GM19467 (cell line): ENCODE measurements around the gene FBN3.
"Not testable (repeated sequence)": the region's sequence is repeated elsewhere in the genome, so short reads cannot be mapped to it uniquely, and the experiment has no call there.

ENCODE experiments used
- ATAC-seq: cut with Tn5 transposase; IDR thresholded peaks from one replicate; pipeline ENCODE4 v1.9.1; 2021; ENCODE audit warnings: mild to moderate bottlenecking, moderate library complexity; ENCODE audit not compliant: unreplicated experiment

The FBN3 gene

GRCh38 chr19:8149261-8150094, at the start of gene FBN3:
FBN3 (minus strand) TSS chr19:8149592; CDS start chr19:8147480, 2,112 bp downstream.
- no peak for ATAC-seq

DNA sequence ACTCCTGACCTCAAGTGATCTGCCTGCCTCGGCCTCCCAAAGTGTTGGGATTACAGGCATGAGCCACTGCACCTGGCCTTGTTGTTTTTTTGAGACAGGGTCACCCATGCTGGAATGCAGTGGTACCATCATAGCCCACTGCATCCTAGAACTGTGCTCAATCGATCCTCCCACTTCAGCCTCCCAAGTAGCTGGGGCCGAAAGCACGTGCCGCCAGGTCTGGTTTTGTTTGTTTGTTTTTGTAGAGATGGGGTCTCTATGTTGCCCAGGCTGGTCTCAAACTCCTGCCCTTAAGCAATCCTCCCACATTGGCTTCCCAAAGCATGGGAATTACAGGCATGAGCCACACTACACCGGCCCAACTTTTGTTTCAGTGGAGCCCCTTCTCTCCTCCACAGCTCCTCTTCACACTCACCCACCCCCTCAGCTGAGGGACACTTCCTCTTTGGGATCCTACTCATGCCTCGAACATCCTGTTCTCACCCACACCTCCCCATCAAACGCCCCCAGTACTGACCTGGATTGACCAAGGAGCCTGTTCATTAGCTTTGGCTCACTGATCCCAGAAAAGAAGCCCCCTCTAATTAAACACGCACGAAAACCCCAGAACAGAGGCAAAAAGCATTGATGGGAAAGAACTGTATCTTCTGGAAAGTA, 47.0 kb upstream of the FBN3 start:
- ATAC-seq, result no peak

- ATAC-seq, result no peak
These were observed 45.3 kb upstream of the FBN3 start for GRCh38 chr19:8194528-8195267.

DNA sequence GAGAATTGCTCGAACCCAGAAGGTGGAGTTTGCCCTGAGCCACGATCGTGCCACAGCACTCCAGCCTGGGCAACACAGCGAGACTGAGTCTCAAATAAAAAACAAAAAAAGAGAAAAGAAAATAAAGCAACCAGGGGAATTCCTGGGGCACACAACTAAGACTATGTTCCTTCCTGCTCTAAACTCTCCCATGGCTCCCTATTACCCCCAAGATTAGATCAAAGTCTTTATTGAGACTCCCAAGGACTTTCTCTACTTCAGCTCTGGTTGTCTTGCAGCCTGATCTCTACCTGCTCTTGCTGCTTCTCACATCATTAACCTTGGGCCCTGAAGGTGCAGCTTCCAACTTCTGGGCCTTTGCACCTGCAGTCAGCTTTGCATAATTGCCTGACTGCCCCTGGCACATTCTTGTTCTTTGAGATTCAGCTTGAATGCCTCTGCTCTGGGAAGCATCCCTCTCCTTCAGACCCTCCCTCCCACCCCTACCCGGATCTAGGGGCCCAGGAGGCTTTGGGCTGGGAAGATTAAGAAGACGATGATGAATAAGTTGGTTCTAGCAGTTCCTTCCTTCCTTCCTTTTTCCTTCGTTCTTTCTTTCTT, 42.9 kb upstream of the FBN3 start:
- ATAC-seq, result no peak

DNA sequence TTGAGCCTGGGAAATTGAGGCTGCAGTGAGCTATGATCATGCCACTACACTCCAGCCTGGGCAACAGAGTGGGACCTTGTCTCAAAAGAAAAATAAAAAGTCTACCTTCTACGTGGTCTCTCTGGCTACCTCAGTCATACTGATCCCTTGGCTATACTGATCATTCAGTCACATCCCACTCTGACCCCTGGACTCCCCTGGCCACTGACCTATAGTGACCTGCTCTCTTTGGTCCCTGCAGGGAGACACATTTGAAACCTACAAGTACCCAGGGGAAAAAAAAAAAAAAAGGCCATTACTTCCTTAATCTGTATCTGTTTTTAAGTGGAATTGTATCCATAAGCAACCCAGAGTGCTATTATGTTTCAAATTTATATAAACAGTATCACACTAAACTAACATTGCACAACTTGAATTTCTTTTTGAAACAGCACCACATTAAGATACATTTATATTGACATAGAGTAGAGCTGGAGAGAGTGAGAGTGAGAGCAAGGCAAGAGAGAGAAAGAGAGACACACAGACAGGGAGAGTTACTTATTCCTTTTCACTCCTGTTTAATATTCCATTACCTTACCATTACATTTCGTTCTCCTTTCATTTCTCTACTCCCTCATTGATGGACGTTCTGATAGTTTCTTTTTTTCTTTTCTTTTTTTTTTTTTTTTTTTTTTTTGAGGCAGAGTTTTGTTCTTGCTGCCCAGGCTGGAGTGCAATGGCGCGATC, 36.1 kb upstream of the FBN3 start:
- ATAC-seq, result no peak

DNA sequence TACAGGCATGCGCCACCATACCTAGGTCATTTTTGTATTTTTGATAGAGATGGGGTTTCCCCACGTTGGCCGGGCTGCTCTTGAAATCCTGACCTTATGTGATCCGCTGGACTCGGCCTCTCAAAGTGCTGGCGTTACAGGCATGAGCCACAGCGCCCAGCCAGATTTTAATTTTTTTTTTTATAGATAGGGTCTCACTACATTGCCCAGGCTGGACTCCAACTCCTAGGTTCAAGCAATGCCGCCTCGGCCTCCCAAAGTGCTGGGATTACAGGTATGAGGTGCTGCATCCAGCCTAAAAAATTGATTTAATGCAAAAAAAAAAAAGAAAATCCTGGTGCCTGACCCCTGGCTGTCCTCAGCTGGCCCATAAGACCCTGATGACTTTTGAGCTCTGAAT, 34.9 kb upstream of the FBN3 start:
- ATAC-seq, result no peak

DNA sequence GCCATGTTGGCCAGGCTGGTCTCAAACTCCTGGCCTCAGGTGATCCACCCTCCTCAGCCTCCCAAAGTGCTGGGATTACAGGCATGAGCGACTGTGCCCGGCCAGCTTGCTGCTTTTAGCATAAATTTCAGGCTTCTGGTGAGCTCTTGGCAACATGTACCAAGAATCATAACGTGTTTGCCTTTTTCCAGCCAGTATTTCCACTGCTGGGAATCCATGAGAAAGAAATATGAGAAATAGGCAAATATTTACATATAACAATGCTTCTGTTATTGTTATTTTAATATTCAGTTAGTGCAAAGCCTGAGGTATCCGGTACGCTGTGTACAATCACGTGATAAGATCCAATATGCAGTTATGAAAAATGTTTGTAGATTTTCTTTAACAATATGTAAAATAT, 30.6 kb upstream of the FBN3 start:
- no peak for ATAC-seq

DNA sequence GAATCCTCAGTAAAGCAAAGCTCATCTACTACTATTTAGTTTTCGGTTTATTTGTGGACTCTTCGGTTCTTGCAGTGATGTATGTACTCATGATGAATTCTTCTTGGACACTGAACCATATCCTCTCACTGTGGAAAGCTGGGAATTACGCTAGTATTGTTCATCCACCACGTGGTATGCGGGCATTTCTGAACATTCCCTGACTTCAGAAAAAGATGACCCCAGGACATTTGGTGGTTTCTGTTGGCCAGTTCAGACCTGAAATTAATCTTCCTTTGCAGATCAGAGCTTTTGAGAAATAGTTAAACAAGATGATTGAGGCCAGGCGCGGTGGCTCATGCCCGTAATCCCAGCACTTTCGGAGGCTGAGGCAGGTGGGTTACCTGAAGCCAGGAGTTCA, 25.3 kb upstream of the FBN3 start:
- no peak for ATAC-seq

GRCh38 chr19:8168537-8168936, 19.1 kb upstream of the FBN3 start:
- no peak for ATAC-seq

- ATAC-seq, result no peak
These were observed 18.6 kb upstream of the FBN3 start for GRCh38 chr19:8167985-8168384.

DNA sequence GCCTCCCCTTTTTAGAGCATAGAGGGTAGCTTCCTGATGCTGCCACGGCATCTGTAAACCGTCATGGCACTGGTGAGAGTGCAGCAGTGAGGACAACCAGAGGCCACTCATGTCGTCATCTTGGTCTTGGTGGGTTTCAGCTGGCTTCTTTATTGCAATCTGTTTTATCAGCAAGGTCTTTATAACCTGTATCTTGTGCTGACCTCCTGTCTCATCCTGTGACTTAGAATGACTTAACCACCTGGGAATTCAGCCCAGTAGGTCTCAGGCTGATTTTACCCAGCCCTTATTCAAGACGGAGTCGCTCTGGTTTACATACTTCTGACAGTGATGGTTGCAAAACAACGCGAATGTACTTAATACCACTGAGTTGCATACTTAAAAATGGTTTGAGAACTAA, 14.4 kb upstream of the FBN3 start:
- ATAC-seq, result no peak

DNA sequence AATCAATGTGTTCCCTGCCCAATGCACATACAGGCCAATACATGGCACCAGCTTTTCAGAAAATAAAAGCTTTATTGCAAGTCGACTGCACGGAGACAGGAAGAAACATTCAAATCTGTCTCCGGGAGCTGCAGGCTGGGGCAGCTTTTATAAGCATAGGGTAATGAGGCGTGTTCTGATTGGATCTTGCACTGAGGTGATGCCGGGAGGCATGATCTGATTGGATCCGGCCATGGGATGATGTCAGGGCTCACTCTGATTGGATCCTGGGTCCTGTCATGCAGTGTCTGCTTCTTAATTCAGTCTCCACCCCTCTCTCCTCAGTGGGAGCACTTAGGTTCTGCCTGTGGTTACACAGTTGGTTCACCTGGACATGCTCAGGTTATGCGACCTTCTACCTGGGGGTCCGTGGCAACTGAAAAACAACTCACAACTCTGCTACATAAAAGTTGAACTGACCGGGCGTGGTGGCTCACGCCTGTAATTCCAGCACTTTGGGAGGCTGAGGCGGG, 11.8 kb upstream of the FBN3 start:
- no peak for ATAC-seq

DNA sequence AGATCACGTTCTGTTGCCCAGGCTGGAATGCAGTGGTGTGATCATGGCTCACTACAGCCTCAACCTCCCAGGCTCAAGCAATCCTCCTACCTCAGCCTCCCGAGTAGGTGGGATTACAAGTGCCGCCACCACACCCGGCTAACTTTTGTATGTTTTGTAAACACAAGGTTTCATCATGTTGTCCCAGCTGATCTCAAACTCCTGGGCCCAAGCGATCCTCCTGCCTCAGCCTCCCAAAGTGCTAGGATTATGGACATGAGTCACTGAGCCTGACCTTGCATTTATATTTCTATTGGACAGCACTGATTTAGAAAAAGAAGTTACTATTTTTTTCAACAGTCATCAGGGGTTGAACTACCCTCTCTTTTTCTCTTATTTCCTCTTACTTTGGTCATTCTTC, 9.9 kb upstream of the FBN3 start:
- ATAC-seq, result not testable (repeated sequence)

- no peak for ATAC-seq
These were observed 9.2 kb upstream of the FBN3 start for GRCh38 chr19:8158411-8159074.

- no peak for ATAC-seq
These were observed 5.9 kb upstream of the FBN3 start for GRCh38 chr19:8155318-8155717.

DNA sequence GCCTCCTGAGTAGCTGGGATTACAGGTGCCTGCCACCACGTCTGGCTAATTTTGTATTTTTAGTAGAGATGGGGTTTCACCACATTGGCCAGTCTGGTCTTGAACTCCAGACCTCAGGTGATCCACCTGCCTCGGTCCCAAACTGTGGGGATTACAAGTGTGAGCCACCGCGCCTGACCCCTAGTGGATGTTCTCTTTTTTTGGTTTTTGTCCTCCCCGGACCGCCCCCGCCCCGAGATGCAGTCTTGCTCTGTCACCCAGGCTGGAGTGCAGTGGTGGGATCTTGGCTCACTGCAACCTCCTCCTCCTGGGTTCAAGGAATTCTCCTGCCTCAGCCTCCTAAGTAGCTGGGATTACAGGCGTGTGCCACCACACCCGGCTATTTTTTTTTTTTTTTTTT, 4.6 kb upstream of the FBN3 start:
- not testable (repeated sequence) for ATAC-seq

GRCh38 chr19:8151767-8152035, 2.3 kb upstream of the FBN3 start:
- no peak for ATAC-seq

- no peak for ATAC-seq
These were observed 1.8 kb upstream of the FBN3 start for GRCh38 chr19:8150998-8151766.

DNA sequence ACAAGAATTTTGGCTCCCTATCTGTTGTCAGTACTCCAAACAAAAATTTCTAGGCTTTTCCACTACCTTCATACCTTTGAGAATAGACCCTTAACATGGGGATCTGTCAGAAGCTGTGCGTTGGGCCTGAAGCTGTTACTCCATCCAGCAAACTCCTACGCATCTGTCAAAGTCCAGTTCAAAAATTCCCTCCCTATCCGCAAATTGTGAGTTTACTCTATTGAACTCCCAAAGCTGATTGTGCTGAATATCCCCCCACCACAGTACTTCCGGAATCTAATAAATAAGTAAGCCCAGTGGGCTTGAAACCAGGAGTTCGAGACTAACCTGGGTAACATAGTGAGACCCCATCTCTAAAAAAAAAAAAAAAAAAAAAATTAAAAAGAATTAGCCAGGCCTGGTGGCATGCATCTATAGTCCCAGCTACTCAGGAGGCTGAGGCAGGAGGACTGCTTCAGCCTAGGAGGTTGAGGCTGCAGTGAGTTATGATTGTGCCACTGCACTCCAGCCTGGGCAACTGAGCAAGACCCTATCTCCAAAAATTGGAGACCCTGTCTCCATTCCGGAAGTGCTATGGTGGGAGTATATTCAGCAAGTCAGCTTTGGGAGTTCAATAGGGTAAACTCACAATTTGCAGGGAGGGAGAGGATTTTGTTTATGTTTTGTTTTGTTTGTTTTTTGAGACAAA, 930 bp upstream of the FBN3 start:
- ATAC-seq, result no peak
